NCI-H82 treated with DMSO at 0.1 percent for 48 hours (cell line): ENCODE measurements around the gene RNH1.

ENCODE experiments used
- DNase-seq: peaks from one replicate; lab custom pipeline; 2025; ENCODE audit not compliant: unreplicated experiment; lab: John Stamatoyannopoulos, UW

The RNH1 gene

DNA sequence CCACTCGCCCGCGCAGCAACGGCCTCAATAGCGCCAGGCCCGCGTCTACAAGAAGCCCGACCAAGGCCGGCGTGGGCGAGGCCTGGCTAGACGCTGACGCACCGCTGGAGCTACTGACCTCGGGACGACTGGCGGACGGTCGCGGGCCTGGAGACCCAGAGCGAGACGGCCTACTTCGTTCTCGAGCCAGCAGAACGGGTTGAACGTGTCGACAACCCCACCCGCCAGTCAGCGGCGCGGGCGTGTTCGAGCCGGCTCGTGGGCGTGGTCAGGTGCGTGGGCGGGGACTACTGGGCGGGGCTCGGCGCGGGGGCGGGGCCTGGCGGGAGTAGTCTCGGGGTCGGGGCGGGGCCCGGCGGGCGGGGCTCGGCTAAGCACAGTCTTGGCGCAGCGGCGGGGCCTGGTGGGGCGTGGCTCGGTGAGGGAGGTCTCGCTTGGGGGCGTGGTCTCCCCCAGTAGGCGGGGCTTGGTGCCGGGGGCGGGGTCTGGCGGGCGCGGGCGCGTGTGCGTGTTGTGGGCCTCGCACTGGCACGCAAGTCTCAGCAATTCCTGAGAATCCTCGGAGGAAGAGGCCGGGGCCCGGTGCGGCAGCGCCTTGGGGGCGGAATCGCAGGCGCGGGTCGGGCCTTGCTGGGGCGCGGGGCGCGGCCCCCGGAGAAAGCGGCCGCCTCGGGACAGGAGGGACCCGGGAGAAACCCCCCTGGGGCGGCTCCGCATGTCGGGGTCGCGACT is at the start of gene RNH1:
TSS of gene RNH1 (minus strand) at position 248 of the 732 bp plus-strand sequence. CDS start 5,080 bp downstream, outside the sequence.
- DNase-seq, result peak; percentile 77

GRCh38 chr11:555780-556661 is 49.0 kb upstream of the RNH1 start:
- no peak for DNase-seq

GRCh38 chr11:555227-555779 is 48.3 kb upstream of the RNH1 start:
- DNase-seq, result no peak

DNA sequence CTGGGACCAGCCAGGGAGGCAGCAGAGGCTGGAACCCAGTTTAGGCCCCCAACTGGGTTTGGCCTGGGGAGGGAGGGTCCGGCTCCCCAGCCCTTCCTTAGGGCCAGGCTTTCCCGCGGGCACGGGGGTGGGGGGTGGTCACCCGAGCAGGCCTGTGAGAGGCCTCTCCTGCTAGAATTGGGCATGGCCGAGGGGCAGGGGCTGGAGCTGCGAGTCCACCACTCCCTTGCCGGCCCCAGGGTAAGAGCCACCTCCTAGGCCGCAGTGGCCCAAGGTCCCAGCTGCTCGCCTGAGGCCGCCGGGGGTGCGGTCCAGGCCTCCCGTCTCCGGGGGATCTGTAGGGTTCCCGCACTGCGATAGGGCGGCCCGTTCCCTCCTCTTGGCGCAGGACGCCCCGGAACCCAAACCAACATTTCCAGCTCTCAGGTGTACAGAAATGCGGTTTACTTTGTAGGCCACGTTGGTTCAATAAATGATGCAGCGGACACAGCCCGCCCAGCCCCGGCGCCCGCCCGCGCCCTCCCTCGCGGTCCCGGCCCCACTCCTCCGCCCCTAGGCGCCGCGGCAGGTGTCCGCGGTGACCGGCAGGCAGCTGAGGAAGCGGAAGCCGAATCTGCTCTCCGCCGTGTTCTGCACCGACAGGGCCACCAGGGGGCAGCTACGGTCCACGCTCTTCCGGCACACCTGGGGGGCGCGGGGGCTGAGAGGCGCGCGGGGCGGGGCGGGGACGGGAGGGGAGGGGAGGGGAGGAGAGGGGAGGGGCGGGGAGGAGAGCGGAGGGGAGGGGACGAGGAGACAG is 47.6 kb upstream of the RNH1 start:
- peak; percentile 47 for DNase-seq

- no peak for DNase-seq
Observed at GRCh38 chr11:553988-554340, 46.9 kb upstream of the RNH1 start.

- DNase-seq, result no peak
Observed at GRCh38 chr11:553083-553987, 46.3 kb upstream of the RNH1 start.

DNA sequence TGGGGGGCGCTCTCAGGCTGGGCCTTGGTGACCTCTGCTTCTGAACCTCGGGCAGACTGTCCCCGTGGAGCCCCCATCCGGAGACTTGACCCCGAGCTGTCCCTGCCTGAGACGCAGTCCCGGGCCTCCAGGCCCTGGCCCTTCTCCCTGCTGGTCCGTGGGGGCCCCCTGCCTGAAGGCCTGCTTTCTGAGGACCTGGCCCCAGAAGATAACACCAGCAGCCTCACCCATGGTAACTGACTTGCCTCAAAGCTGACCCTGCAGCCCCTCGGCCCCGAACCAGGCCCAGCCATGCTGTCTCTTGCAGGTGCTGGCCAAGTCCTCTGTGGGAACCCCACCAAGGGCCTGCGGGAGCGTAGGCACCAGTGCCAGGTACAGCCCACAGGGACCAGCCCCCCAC is 44.6 kb upstream of the RNH1 start:
- no peak for DNase-seq

- DNase-seq, result no peak
Observed at GRCh38 chr11:551131-551530, 44.1 kb upstream of the RNH1 start.

DNA sequence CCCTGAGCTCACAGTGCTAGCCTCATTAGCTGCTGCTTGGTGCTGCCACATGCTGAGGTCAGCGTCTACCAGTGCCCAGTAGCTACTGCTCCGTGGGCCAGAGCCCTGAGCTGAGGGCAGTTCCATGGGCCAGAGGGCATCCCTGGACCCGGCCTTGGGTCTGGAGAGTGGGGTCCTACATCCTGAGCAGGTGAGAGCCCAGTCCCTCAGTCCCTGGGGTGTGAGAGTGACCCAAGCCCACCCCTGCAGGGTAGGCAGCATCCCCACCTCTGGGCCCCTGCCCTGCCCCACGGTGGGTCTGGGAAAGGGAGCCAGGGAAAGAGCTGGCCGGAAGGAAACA is 43.7 kb upstream of the RNH1 start:
- DNase-seq, result no peak

DNA sequence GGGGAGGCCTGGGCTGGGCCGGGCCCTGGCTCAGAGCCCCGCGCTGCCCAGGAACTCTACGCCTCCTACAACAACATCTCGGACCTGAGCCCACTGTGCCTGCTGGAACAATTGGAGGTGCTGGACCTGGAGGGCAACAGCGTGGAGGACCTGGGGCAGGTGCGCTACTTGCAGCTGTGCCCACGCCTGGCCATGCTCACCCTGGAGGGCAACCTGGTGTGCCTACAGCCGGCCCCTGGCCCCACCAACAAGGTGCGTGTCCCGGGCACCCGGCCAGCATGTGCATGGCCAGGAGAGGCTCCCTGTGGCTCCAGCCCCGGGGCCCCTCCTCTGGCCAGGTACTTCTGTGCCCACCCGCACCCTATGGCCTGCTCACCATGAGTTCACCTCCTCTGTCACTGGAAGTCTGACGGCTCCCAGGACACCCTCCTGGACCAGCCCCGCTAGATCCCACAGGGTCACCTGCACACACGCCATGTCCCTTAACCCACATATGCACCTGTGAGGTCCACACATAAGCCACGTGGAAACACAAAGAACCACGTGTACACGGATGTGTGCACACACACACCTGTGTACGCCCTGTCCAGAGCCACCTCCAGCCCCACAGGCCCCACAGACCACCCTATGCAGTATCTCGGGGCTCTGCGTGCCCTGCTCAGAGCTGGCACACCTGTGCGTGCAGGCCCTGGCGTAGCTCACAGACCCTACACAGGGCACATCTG is 43.1 kb upstream of the RNH1 start:
- DNase-seq, result no peak

GRCh38 chr11:548700-549603 is 41.9 kb upstream of the RNH1 start:
- no peak for DNase-seq

- no peak for DNase-seq
Observed at GRCh38 chr11:545171-545570, 38.1 kb upstream of the RNH1 start.

DNA sequence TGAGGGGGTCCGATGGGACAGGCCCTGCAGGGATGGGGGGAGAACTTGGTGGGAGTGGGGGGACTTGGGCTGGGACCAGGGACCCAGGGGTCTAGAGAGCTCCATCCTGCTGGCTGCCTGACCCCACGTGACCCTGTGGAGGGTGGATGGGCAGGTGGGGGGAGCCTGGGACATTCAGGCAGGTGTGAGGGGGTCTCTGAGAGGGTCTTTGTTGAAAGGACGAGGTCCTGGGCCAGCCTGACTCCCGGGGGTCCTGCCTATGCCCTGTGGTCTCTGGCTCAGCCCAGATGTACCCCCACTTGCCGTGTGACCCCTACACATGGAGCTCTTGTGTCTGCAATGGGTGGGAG is 37.8 kb upstream of the RNH1 start:
- DNase-seq, result no peak

GRCh38 chr11:541433-541885 is 34.4 kb upstream of the RNH1 start:
- no peak for DNase-seq

DNA sequence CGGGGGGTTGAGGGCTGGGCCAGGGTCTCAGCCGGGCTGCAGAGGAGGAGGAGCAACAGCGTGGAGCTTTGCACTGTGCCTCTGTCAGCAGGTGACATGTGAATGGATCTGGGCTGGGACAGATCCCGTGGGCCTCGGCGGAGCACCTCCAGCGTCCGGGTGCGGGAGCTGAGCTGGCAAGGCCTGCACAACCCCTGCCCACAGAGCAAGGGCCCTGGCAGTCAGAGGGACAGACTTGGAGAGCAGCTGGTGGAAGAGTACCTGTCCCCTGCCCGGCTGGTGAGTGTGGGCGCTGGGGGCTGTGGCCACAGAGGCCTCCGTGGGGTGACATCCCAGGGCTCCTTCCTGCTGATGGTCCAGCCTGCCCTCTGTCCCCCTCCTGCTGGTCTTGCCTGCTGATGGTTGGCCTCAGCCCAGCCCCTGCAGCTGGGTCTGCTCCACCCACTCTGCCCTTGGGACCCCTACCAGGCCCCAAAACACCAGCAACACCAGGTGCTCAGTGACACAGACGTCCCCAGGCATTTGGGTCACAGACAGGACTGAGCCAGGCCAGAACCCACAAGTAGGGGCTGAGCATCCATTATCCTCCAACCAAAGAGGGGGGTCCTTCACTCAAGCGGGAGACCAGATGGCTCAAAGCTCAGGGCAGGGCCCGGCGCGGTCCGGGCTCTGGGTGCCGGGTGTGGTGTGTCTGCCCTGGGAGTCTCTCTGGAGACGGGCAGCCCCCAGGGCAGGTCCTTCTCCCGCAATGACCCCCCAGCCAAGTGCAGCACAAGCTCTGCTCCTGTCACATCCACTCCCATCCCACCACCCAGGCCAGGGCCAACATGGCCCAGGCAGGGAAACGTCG is 33.8 kb upstream of the RNH1 start:
- no peak for DNase-seq

DNA sequence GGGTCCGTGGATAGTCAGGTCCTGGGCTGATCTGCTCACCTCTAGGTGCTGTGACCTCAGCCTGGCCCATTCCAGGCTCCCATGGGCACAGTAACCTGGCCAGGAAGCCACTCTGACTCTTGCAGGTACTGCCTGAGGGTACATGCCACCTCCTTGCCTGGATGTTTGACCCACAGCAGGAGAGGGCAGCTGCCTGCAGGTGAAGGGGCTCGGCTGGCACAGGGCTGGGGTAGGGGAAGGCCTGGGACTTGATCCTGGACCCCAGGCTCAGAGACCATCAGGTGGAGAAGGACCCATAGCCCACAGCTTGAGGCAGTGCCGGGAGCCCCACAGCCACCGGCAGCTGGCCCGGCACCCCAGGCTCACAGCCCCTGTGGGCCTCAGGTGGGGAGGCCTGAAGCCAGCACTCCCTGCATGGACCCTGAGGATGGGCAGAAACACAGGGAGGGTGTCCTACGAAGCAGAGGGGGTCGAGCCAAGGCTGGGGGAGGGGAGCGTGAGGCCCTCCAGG is 33.0 kb upstream of the RNH1 start:
- DNase-seq, result no peak

GRCh38 chr11:538431-539051 is 31.5 kb upstream of the RNH1 start:
- no peak for DNase-seq
